ENCODE measurements around the gene MICU2.

MICU2 gene

GRCh38 chr13:21446656-21447055 is 157.3 kb downstream of the MICU2 start:
- Histone ChIP-seq H3K36me3 (ENCODE audit: control insufficient read depth, insufficient read depth, low read length) (no peaks in the 10 kb centered on the region), H3K4me1 (ENCODE audit: control insufficient read depth, insufficient read depth, low read length) (no peaks in the 10 kb centered on the region), H3K9me3 (ENCODE audit: control insufficient read depth, low read length) (no peaks in the 10 kb centered on the region), H3K27me3 (ENCODE audit: control insufficient read depth, insufficient read depth, low read length, poor library complexity, severe bottlenecking) (no peaks in the 10 kb centered on the region), H3K27ac (ENCODE audit: insufficient read depth, low read depth, low read length, poor library complexity, severe bottlenecking) (no peak overlapping the region), H3K4me3 (ENCODE audit: insufficient read depth, low read depth, low read length) (no peak overlapping the region)
- WGBS, 2 experiments, result 89 to 97% methylated on average over 1 of the region's 2 CpGs

GRCh38 chr13:21445759-21446158 is 158.2 kb downstream of the MICU2 start:
- H3K36me3 ChIP-seq (ENCODE audit: control insufficient read depth, insufficient read depth, low read length), result no peaks in the 10 kb centered on the region
- 88 to 89% methylated on average over 6 of the region's 6 CpGs for WGBS, 2 experiments
- no peaks in the 10 kb centered on the region for H3K9me3 ChIP-seq (ENCODE audit: control insufficient read depth, low read length)
- no peaks in the 10 kb centered on the region for H3K27me3 ChIP-seq (ENCODE audit: control insufficient read depth, insufficient read depth, low read length, poor library complexity, severe bottlenecking)
- H3K4me3 ChIP-seq (ENCODE audit: insufficient read depth, low read depth, low read length), result no peak overlapping the region
- H3K4me1 ChIP-seq (ENCODE audit: control insufficient read depth, insufficient read depth, low read length), result no peaks in the 10 kb centered on the region
- no peak overlapping the region for H3K27ac ChIP-seq (ENCODE audit: insufficient read depth, low read depth, low read length, poor library complexity, severe bottlenecking)

GRCh38 chr13:21443171-21443570 is 160.8 kb downstream of the MICU2 start:
- H3K27ac ChIP-seq (ENCODE audit: insufficient read depth, low read depth, low read length, poor library complexity, severe bottlenecking), result no peak overlapping the region
- WGBS, 2 experiments, result 89 to 93% methylated on average over 1 of the region's 1 CpG
- no peaks in the 10 kb centered on the region for H3K27me3 ChIP-seq (ENCODE audit: control insufficient read depth, insufficient read depth, low read length, poor library complexity, severe bottlenecking)
- peaks cover 2% of the 10 kb centered on the region for H3K9me3 ChIP-seq (ENCODE audit: control insufficient read depth, low read length)
- peaks cover 3% of the 10 kb centered on the region for H3K36me3 ChIP-seq (ENCODE audit: control insufficient read depth, insufficient read depth, low read length)
- no peaks in the 10 kb centered on the region for H3K4me1 ChIP-seq (ENCODE audit: control insufficient read depth, insufficient read depth, low read length)
- H3K4me3 ChIP-seq (ENCODE audit: insufficient read depth, low read depth, low read length), result no peak overlapping the region

Data from ectodermal cell (in vitro differentiated cells).